ENCODE data around the gene DDA1. TPM values are rescaled to one million over a fixed set of nuclear protein-coding genes. Genes with fewer than 3 reads are reported as not detected.

The DDA1 gene
- polyA plus RNA-seq, 1 experiment, result 38.7 TPM

DNA sequence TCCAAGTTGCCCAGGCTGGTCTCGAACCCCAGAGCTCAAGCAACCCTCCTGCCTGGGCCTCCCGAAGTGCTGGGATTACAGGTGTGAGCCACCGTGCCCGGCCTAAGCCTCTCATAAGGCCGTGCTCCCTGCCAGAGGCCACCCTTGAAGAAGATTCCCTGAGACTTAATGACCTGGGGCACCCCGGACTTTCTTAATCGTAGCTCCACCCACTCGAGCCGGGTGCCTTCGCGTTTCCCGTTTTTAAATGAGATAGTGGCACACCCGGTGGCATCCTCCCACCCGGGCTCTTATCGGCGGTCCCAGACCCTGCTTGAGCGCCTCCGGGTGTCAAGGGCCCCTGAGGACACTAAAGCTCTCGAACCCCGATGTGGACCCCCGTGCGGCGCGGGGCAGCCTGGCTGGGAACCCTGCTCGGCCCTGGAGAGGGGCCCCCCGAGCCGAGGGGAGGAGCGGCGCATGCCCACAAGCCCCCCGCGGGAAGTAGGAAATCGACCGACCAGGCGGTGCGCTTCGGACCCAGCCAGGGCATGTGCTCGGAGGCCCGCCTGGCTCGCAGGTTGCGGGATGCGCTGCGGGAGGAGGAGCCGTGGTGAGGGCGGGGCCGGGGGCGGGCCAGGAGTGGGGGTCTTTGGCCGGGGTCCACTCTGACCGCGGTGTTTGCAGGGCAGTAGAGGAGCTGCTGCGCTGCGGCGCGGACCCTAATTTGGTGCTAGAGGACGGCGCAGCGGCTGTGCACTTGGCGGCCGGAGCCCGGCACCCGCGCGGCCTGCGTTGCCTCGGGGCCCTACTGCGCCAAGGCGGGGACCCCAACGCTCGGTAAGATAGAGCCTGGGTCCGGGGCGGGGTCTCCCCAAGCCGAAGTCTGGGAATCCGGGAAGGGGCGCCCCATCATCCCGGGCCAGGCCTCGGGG lies 27.7 kb upstream of the DDA1 start, which contains the start of gene ANKLE1:
TSS of gene ANKLE1 (plus strand) at position 511 of the 914 bp plus-strand sequence. CDS start at position 531, 20 bp downstream.
- peak within 1 kb of the TSS; percentile 53 for H3K4me3 ChIP-seq (ENCODE audit: low read depth, low read length)
- no peak within 1 kb of the TSS for H3K27ac ChIP-seq (ENCODE audit: low read depth, low read length)
- H3K27me3 ChIP-seq (ENCODE audit: control insufficient read depth, insufficient read depth, low read length), result no peaks in the 10 kb centered on the region
- TF ChIP-seq, protein P1, sequence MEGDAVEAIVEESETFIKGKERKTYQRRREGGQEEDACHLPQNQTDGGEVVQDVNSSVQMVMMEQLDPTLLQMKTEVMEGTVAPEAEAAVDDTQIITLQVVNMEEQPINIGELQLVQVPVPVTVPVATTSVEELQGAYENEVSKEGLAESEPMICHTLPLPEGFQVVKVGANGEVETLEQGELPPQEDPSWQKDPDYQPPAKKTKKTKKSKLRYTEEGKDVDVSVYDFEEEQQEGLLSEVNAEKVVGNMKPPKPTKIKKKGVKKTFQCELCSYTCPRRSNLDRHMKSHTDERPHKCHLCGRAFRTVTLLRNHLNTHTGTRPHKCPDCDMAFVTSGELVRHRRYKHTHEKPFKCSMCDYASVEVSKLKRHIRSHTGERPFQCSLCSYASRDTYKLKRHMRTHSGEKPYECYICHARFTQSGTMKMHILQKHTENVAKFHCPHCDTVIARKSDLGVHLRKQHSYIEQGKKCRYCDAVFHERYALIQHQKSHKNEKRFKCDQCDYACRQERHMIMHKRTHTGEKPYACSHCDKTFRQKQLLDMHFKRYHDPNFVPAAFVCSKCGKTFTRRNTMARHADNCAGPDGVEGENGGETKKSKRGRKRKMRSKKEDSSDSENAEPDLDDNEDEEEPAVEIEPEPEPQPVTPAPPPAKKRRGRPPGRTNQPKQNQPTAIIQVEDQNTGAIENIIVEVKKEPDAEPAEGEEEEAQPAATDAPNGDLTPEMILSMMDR (IDR thresholded peaks at IDR 0.05; ENCODE audit: low read depth, low read length), result no peak
- ChIA-PET POLR2A (no interaction called here), CTCF (interaction anchor here (0.6 to 2.1 kb wide), 16 partner anchors 8 to 484 kb away, joined by 3 to 13 read pairs (median 3); partner anchors contain the start of genes BABAM1 and USHBP1)
- no peaks in the 10 kb centered on the region for H3K9me3 ChIP-seq (ENCODE audit: control insufficient read depth, insufficient read depth, low read length)
- DNase-seq (ENCODE audit: low read depth, low spot score), result no peak

DNA sequence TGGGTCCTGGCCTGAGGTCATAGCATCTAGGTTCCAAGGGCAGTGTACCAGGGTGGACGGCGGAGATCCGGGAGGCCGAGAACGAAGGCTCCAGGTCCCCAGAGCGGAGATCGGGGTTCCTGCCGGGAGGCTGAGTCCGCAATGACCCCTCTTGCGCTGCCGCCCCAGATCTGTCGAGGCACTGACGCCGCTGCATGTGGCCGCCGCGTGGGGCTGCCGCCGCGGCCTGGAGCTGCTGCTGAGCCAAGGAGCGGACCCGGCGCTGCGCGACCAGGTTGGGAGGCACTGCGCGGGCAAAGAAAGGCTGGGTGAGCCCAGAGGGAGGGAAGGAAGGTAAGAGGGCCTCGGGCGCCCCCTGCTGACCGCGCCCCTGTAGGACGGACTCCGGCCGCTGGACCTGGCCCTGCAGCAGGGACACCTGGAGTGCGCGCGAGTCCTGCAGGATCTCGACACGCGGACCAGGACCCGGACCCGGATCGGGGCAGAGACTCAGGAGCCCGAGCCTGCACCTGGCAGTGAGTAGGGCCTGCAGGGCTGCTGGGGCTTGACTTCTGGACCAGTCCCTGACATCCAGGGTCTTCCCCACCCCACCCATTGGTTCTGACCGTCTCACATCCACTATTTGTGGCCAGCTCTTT lies 26.8 kb upstream of the DDA1 start:
- CTCF ChIA-PET, result interaction anchor here (0.6 to 2.1 kb wide), 16 partner anchors 9 to 483 kb away, joined by 3 to 13 read pairs (median 4); partner anchors contain the start of genes BABAM1 and USHBP1

DNA sequence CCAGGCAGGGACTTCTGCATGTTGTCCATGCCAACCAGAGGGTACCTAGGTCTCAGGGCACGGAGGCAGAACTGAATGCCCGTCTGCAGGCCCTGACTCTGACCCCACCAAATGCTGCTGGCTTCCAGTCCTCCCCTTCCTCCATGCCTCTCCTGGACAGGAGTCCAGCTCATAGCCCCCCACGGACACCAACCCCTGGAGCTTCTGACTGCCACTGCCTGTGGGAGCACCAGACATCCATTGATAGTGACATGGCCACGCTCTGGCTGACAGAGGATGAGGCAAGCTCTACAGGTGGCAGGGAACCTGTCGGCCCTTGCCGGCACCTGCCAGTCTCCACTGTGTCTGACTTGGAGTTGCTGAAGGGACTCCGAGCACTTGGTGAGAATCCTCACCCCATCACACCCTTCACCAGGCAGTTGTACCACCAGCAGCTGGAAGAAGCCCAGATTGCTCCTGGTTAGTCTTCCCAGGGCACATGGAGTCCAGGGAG lies 25.8 kb upstream of the DDA1 start:
- H3K27me3 ChIP-seq (ENCODE audit: control insufficient read depth, insufficient read depth, low read length), result no peaks in the 10 kb centered on the region
- no peaks in the 10 kb centered on the region for H3K9me3 ChIP-seq (ENCODE audit: control insufficient read depth, insufficient read depth, low read length)
- H3K4me3 ChIP-seq (ENCODE audit: low read depth, low read length), result no peak overlapping the region
- TF ChIP-seq, protein P1 (IDR thresholded peaks at IDR 0.05; ENCODE audit: low read depth, low read length), result no peak
- H3K27ac ChIP-seq (ENCODE audit: low read depth, low read length), result no peak overlapping the region
- POLR2A ChIA-PET, result interaction anchor here (0.6 kb wide), 1 partner anchor 184 kb away, joined by 3 read pairs; no protein-coding TSS in a partner anchor
- CTCF ChIA-PET, result interaction anchor here (1.0 to 2.1 kb wide), 5 partner anchors 9 to 218 kb away, joined by 4 to 7 read pairs (median 6); no protein-coding TSS in a partner anchor
- DNase-seq (ENCODE audit: low read depth, low spot score), result no peak

More for the DNA sequence above, 26.8 kb upstream of the DDA1 start:
- TF ChIP-seq, protein P1 (IDR thresholded peaks at IDR 0.05; ENCODE audit: low read depth, low read length), result peak; percentile 83
- DNase-seq (ENCODE audit: low read depth, low spot score), result no peak
- H3K27ac ChIP-seq (ENCODE audit: low read depth, low read length), result no peak overlapping the region
- POLR2A ChIA-PET, result interaction anchor here (0.6 kb wide), 1 partner anchor 217 kb away, joined by 7 read pairs; no protein-coding TSS in a partner anchor
- no peaks in the 10 kb centered on the region for H3K9me3 ChIP-seq (ENCODE audit: control insufficient read depth, insufficient read depth, low read length)
- no peaks in the 10 kb centered on the region for H3K27me3 ChIP-seq (ENCODE audit: control insufficient read depth, insufficient read depth, low read length)
- H3K4me3 ChIP-seq (ENCODE audit: low read depth, low read length), result peak overlapping the region; percentile 53

DNA sequence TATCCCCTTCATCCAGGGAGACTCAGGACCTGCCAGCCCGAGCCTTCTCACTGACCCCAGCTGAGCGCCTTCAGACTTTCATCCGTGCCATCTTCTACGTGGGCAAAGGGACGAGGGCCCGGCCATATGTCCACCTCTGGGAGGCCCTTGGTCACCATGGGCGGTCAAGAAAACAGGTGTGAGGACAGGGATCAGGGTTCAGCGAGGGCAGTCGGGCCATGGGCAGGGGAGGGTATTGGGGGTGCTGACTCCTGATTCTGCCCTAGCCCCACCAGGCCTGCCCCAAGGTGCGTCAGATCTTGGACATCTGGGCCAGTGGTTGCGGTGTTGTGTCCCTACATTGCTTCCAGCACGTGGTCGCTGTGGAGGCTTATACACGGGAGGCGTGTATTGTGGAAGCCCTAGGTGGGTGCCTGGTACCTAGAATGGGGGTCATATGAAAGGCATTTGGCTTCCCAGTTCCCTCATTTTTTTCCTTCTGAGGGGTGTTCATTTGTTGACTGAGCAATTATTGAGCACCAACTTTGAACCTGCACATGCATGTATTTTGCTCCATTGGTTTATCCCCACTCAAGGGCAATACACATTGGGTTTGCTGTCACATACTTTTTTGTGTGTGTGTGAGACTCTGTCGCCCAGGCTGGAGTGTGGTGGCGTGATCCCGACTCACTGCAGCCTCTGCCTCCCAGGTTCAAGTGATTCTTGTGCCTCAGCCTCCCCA lies 23.8 kb upstream of the DDA1 start:
- POLR2A ChIA-PET, result interaction anchor here (0.6 kb wide), 1 partner anchor 21 kb away, joined by 4 read pairs; no protein-coding TSS in a partner anchor
- H3K4me3 ChIP-seq (ENCODE audit: low read depth, low read length), result no peak overlapping the region
- DNase-seq (ENCODE audit: low read depth, low spot score), result no peak
- CTCF ChIA-PET, result interaction anchor here (0.8 kb wide), 1 partner anchor 80 kb away, joined by 3 read pairs; no protein-coding TSS in a partner anchor
- TF ChIP-seq, protein P1 (IDR thresholded peaks at IDR 0.05; ENCODE audit: low read depth, low read length), result no peak
- no peaks in the 10 kb centered on the region for H3K9me3 ChIP-seq (ENCODE audit: control insufficient read depth, insufficient read depth, low read length)
- H3K27ac ChIP-seq (ENCODE audit: low read depth, low read length), result no peak overlapping the region
- H3K27me3 ChIP-seq (ENCODE audit: control insufficient read depth, insufficient read depth, low read length), result no peaks in the 10 kb centered on the region
